Measurements from ENCODE around the gene TBX20. TPM values are rescaled to one million over a fixed set of nuclear protein-coding genes. Genes with fewer than 3 reads are reported as not detected.
A peak's percentile ranks its signal among the peaks of the same experiment; 100 is the strongest.

Gene TBX20
- total and polyA plus RNA-seq, 2 experiments from 2014 or later: 0.69 TPM; not detected in 1

- H4K20me1 ChIP-seq (replicated peaks; ENCODE audit: insufficient read depth): no peaks in the 10 kb centered on the region
- H3K4me2 ChIP-seq: peak overlapping the region; percentile 15; the same call in 1 of the 2 replicates
- Mint-ChIP-seq H3K4me1 (peaks cover 20% of the 10 kb centered on the region), H3K4me3 (no peak overlapping the region), H3K27me3 (ENCODE audit: insufficient read depth, low read depth, poor library complexity) (peaks cover 4% of the 10 kb centered on the region), H3K9me3 (no peaks in the 10 kb centered on the region; the same call in 2 of the 3 replicates), H3K27ac (no peak overlapping the region), H3K36me3 (ENCODE audit: low read depth) (no peaks in the 10 kb centered on the region)
- no peaks in the 10 kb centered on the region for H3F3A ChIP-seq (replicated peaks; ENCODE audit: low read depth)
- peak overlapping the region; percentile 53; the same call in 1 of the 2 replicates for H2AFZ ChIP-seq
- peaks cover 9% of the 10 kb centered on the region; the same call in 1 of the 2 replicates for H3K9me2 ChIP-seq (ENCODE audit: insufficient read depth)
- no peaks in the 10 kb centered on the region for H3K27me3 ChIP-seq (ENCODE audit: insufficient read depth)
- DNase-seq (ENCODE audit: low spot score) (peak; percentile 22), ATAC-seq (peak; percentile 83)
- no peaks in the 10 kb centered on the region for H3K79me2 ChIP-seq (replicated peaks; ENCODE audit: insufficient read depth)
- peaks cover 13% of the 10 kb centered on the region for H3K4me1 ChIP-seq (ENCODE audit: insufficient read depth)
- H3K36me3 ChIP-seq (ENCODE audit: insufficient read depth): no peaks in the 10 kb centered on the region
- TF ChIP-seq EZH2phosphoT487 (IDR thresholded peaks at IDR 0.05; ENCODE audit: unreplicated experiment) (no peak), JUNB (IDR thresholded peaks at IDR 0.05; ENCODE audit: unreplicated experiment) (no peak), STAT1 (IDR thresholded peaks at IDR 0.05; ENCODE audit: unreplicated experiment) (no peak), ZNF114 (CRISPR knock-in tag; IDR thresholded peaks at IDR 0.05) (no peak), CREB1 (CRISPR knock-in tag; IDR thresholded peaks at IDR 0.05; ENCODE audit: low read depth) (no peak), NANOG (IDR thresholded peaks at IDR 0.05; ENCODE audit: borderline replicate concordance) (no peak), POLR2AphosphoS5 (IDR thresholded peaks at IDR 0.05; ENCODE audit: low read depth) (no peak)
- TF ChIP-seq, protein P1, sequence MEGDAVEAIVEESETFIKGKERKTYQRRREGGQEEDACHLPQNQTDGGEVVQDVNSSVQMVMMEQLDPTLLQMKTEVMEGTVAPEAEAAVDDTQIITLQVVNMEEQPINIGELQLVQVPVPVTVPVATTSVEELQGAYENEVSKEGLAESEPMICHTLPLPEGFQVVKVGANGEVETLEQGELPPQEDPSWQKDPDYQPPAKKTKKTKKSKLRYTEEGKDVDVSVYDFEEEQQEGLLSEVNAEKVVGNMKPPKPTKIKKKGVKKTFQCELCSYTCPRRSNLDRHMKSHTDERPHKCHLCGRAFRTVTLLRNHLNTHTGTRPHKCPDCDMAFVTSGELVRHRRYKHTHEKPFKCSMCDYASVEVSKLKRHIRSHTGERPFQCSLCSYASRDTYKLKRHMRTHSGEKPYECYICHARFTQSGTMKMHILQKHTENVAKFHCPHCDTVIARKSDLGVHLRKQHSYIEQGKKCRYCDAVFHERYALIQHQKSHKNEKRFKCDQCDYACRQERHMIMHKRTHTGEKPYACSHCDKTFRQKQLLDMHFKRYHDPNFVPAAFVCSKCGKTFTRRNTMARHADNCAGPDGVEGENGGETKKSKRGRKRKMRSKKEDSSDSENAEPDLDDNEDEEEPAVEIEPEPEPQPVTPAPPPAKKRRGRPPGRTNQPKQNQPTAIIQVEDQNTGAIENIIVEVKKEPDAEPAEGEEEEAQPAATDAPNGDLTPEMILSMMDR (conservative IDR thresholded peaks at IDR 0.05; ENCODE audit: low read depth in 2 of 2): no peak
- no peak overlapping the region for H3K27ac ChIP-seq (ENCODE audit: low read depth)
- no peak overlapping the region for H3K4me3 ChIP-seq
Observed at GRCh38 chr7:35280902-35281301, 27.0 kb upstream of the TBX20 start.

DNA sequence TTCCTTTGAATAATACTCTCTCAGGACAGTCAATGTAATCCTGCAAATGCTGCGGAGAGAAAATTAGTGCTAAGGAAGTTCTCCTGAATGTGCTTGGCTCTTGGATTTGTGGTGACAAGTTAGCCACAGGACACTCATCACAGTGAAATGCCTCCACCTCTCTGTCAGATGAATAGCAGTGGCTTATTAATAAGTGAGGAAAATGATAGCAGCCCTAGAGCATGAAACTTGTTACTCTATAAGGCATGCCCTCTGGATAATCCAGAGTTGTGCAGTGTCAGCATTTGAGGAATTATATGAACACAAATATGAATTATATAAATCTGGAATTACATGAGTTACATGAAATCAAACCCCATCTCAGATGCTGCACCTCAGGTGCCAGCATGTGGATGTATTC lies 23.5 kb upstream of the TBX20 start:
- Histone ChIP-seq H3K27me3 (ENCODE audit: insufficient read depth) (no peaks in the 10 kb centered on the region), H3F3A (replicated peaks; ENCODE audit: low read depth) (no peaks in the 10 kb centered on the region), H3K27ac (ENCODE audit: low read depth) (no peak overlapping the region), H3K9me2 (ENCODE audit: insufficient read depth) (peaks cover 8% of the 10 kb centered on the region; the same call in 1 of the 2 replicates), H4K20me1 (replicated peaks; ENCODE audit: insufficient read depth) (no peaks in the 10 kb centered on the region), H3K36me3 (ENCODE audit: insufficient read depth) (no peaks in the 10 kb centered on the region), H3K4me2 (no peak overlapping the region), H3K4me3 (no peak overlapping the region), H3K4me1 (ENCODE audit: insufficient read depth) (peaks cover 13% of the 10 kb centered on the region), H3K79me2 (replicated peaks; ENCODE audit: insufficient read depth) (no peaks in the 10 kb centered on the region), H2AFZ (no peak overlapping the region)
- ATAC-seq (no peak), DNase-seq (ENCODE audit: low spot score) (no peak)
- Mint-ChIP-seq H3K27ac (no peak overlapping the region), H3K4me3 (no peak overlapping the region), H3K36me3 (ENCODE audit: low read depth) (no peaks in the 10 kb centered on the region), H3K4me1 (peaks cover 25% of the 10 kb centered on the region), H3K9me3 (no peaks in the 10 kb centered on the region; the same call in 2 of the 3 replicates), H3K27me3 (ENCODE audit: insufficient read depth, low read depth, poor library complexity) (peaks cover 4% of the 10 kb centered on the region)
- TF ChIP-seq EZH2 (IDR thresholded peaks at IDR 0.05; ENCODE audit: low read depth, unreplicated experiment) (no peak), ZNF331 (CRISPR knock-in tag; IDR thresholded peaks at IDR 0.05; ENCODE audit: low read depth) (no peak), STAT1 (IDR thresholded peaks at IDR 0.05; ENCODE audit: unreplicated experiment) (no peak), NANOG (IDR thresholded peaks at IDR 0.05; ENCODE audit: borderline replicate concordance) (no peak), POLR2AphosphoS5 (IDR thresholded peaks at IDR 0.05; ENCODE audit: low read depth) (no peak), ETS1 (IDR thresholded peaks at IDR 0.05) (no peak)
- TF ChIP-seq, protein P2, sequence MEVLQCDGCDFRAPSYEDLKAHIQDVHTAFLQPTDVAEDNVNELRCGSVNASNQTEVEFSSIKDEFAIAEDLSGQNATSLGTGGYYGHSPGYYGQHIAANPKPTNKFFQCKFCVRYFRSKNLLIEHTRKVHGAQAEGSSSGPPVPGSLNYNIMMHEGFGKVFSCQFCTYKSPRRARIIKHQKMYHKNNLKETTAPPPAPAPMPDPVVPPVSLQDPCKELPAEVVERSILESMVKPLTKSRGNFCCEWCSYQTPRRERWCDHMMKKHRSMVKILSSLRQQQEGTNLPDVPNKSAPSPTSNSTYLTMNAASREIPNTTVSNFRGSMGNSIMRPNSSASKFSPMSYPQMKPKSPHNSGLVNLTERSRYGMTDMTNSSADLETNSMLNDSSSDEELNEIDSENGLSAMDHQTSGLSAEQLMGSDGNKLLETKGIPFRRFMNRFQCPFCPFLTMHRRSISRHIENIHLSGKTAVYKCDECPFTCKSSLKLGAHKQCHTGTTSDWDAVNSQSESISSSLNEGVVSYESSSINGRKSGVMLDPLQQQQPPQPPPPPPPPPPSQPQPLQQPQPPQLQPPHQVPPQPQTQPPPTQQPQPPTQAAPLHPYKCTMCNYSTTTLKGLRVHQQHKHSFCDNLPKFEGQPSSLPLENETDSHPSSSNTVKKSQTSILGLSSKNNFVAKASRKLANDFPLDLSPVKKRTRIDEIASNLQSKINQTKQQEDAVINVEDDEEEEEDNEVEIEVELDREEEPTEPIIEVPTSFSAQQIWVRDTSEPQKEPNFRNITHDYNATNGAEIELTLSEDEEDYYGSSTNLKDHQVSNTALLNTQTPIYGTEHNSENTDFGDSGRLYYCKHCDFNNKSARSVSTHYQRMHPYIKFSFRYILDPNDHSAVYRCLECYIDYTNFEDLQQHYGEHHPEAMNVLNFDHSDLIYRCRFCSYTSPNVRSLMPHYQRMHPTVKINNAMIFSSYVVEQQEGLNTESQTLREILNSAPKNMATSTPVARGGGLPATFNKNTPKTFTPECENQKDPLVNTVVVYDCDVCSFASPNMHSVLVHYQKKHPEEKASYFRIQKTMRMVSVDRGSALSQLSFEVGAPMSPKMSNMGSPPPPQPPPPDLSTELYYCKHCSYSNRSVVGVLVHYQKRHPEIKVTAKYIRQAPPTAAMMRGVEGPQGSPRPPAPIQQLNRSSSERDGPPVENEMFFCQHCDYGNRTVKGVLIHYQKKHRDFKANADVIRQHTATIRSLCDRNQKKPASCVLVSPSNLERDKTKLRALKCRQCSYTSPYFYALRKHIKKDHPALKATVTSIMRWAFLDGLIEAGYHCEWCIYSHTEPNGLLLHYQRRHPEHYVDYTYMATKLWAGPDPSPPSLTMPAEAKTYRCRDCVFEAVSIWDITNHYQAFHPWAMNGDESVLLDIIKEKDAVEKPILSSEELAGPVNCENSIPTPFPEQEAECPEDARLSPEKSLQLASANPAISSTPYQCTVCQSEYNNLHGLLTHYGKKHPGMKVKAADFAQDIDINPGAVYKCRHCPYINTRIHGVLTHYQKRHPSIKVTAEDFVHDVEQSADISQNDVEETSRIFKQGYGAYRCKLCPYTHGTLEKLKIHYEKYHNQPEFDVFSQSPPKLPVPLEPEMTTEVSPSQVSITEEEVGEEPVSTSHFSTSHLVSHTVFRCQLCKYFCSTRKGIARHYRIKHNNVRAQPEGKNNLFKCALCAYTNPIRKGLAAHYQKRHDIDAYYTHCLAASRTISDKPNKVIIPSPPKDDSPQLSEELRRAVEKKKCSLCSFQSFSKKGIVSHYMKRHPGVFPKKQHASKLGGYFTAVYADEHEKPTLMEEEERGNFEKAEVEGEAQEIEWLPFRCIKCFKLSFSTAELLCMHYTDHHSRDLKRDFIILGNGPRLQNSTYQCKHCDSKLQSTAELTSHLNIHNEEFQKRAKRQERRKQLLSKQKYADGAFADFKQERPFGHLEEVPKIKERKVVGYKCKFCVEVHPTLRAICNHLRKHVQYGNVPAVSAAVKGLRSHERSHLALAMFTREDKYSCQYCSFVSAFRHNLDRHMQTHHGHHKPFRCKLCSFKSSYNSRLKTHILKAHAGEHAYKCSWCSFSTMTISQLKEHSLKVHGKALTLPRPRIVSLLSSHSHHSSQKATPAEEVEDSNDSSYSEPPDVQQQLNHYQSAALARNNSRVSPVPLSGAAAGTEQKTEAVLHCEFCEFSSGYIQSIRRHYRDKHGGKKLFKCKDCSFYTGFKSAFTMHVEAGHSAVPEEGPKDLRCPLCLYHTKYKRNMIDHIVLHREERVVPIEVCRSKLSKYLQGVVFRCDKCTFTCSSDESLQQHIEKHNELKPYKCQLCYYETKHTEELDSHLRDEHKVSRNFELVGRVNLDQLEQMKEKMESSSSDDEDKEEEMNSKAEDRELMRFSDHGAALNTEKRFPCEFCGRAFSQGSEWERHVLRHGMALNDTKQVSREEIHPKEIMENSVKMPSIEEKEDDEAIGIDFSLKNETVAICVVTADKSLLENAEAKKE (CRISPR knock-in tag; IDR thresholded peaks at IDR 0.05): no peak

Data from GM23338 (cell line).